Endothelial cell of umbilical vein (primary cell): Measurements from ENCODE around the gene GGTLC1.
"Not testable (repeated sequence)": the region's sequence is repeated elsewhere in the genome, so short reads cannot be mapped to it uniquely, and the experiment has no call there.

Experiments
- CTCF ChIP-seq, 2 donors: IDR thresholded peaks; 1 replicate in 1 of 2; 2 replicates in 1 of 2; pipeline ENCODE4 v1.5.1; 2011; ENCODE audit warnings: low read length in 2 of 2, mild to moderate bottlenecking in 2 of 2, moderate library complexity in 2 of 2, control low read depth in 1 of 2, inconsistent platforms in 1 of 2, low read depth in 1 of 2; ENCODE audit not compliant: insufficient read depth in 1 of 2; ENCODE audit errors: extremely low read depth in 1 of 2
- EZH2 ChIP-seq: IDR thresholded peaks from 2 replicates; pipeline ENCODE4 v1.6.1; 2012; ENCODE audit warnings: borderline replicate concordance, low read depth, mild to moderate bottlenecking, moderate library complexity, low read length, inconsistent platforms; ENCODE audit not compliant: severe bottlenecking
- FOS ChIP-seq: IDR thresholded peaks from 2 replicates; pipeline ENCODE4 v1.6.1; 2011; ENCODE audit warnings: mild to moderate bottlenecking, low read length, moderate library complexity, borderline replicate concordance; ENCODE audit not compliant: insufficient read depth
- JUN ChIP-seq: IDR thresholded peaks from 2 replicates; pipeline ENCODE4 v1.6.1; 2011; ENCODE audit warnings: borderline replicate concordance, low read depth; ENCODE audit not compliant: insufficient read length, insufficient read depth
- MAX ChIP-seq: IDR thresholded peaks from 2 replicates; pipeline ENCODE4 v1.6.1; 2011; ENCODE audit not compliant: insufficient read depth, insufficient read length
- POLR2A ChIP-seq: IDR thresholded peaks from 2 replicates; pipeline ENCODE4 v1.6.1; 2012; ENCODE audit warnings: low read depth, mild to moderate bottlenecking, control low read depth, low read length

- not testable (repeated sequence) for TF ChIP-seq JUN; CTCF (IDR thresholded peaks at IDR 0.05; ENCODE audit: extremely low read depth in 1 of 2, insufficient read depth in 1 of 2, low read depth in 1 of 2, low read length in 2 of 2); FOS; POLR2A; EZH2; MAX
Observed at GRCh38 chr20:23981014-23981413, 7.6 kb downstream of the GGTLC1 start.
